GOT3 (cell line): ENCODE measurements around the gene RPH3AL.
"Not testable (repeated sequence)": the region's sequence is repeated elsewhere in the genome, so short reads cannot be mapped to it uniquely, and the experiment has no call there.

Experiments
- DNase-seq: peaks from one replicate; lab custom pipeline; 2025; ENCODE audit warnings: mixed read lengths; lab: John Stamatoyannopoulos, UW

The RPH3AL gene

DNA sequence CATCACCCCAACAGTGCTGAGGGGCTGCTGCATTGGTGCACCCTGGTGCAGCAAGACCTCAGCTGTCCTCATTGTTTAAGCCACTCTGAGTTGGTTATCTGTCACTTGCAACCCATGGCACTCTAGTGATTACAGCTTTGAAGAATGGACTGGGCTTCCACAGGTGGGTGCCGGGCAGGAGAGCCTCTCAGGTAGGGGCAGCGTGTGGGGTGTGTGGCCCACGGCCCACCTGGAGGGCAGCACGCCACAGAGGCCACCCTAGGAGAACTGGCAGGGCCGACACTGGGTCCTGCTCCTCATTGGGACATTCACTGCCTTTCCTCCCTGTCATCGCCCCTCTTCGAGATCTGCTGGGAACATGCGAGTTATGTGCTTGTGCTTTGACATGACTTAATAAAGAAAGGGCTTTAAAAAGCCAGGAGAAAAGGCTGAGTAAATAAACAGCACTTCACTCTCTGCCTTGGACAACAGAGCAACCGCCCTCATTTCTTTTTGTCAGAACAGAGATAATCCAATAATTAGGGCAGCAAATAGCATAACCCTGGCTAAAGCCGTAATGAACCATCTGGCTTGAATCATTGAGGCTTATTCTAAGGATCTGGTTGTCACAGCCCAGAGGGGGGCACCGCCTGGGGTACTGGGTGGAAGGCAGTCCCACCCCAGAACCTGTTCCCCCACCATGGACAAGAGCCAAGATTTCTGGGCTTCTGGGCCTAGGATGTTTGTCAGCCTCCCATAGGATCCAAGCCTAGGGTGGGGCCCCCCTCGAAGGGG lies 174.1 kb downstream of the RPH3AL start:
- DNase-seq = no peak

DNA sequence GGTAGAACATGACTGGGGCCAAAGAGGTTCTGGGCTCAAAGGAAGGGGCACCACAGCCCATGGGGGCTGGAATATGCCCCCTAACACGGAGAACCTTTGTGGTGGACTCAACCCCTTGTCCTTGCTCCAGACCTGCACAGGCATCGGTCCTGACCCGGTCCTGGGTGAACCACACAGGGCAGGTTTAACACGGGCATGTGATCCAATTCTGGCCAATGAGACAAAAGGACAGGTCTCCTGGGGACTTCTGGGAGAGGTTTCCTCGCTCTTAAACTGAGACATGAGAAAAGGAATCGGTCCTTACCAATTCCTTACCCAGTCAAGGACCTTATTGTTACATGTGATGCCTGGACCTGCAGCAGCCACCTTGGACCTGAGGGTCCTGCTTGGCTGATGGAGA lies 174.8 kb downstream of the RPH3AL start:
- no peak for DNase-seq

DNA sequence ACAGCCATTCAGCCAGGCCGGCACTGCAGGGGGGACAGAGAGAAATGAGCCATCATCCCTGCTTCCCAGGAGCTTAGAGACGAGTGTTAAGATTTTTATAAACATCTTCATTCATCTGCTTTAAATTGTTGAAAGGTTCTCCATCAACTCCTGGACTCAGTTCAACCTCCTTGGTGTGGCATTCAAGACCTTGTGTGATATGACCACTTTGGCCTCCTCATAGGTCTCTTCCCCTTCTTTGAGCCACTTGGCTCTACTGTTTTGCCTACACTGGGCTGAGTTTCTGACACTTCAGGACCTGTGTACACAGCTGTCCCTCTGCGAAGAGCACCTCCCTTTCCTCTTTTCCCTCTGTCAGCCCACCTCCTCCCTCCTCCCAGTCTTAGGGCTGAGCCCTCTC lies 175.5 kb downstream of the RPH3AL start:
- DNase-seq = no peak

DNA sequence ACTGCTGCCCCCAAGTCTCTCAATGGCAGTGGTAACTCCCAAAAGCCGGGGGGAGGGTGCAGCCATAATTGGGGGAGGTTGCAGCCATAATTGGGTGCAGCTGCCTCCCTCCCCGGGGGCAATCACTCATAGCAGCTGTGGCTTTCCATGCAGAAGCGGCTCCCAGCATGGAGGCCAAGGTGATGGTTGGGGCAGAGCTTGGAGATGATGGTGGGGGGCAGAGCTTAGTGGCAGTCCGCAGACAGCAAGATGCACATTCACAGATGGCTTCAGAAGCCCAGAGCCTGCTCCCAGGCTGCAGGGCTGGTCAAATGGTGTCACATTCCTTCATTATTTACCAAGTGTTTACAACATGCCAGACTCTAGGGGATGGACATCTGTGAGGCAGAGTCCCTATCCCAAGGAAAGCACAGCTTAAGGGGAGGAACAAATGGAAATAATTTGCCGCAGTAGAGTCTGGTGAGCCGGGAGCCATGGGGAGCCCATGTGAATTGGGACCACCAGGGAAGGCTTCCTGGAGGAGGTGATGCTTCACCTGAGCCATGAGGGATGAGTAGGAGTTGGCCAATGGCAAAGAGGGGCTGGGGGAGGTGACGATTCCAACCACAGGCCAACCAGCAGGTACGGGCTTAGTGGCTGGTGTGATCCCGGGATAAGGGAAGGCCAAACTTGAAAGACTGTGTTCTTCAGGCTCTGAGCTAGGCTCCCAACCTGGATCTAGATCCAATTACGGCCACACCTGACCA lies 179.3 kb downstream of the RPH3AL start:
- no peak for DNase-seq

DNA sequence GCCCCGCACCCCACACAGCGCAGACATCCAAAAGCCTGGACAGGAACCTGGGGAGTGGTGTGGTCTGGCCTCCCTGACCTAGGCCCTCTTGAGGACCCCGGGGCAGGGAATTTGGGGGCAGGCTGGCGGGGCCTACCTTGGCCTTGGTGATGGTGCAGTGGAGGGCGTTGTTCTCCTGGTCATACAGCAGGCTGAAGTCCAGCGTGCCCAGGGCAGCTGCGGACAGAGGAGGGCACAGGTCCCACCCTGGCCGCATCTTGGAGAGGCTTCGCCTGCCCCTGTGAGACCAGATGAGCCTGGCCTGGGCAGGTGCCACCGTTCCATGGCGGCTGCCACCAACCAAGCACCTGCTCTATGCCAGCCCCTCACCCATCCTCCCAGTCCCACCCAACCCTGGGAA lies 180.2 kb downstream of the RPH3AL start:
- DNase-seq = no peak

DNA sequence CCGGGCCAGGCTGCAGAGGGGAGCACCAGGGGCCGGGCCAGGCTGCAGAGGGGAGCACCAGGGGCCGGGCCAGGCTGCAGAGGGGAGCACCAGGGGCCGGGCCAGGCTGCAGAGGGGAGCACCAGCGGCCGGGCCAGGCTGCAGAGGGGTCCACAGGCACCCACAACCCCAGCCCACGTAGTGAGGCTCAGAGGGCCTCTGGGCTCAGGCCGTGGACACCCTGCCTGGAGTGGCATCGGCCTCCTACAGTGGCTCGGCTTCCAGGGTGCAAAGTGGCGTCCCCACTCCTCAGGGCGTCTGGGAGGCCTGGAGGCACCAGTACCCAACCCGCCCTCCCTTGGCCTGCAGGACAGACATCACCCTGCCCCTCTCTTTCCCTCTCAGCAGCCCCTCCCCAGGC lies 180.7 kb downstream of the RPH3AL start:
- DNase-seq = no peak

DNA sequence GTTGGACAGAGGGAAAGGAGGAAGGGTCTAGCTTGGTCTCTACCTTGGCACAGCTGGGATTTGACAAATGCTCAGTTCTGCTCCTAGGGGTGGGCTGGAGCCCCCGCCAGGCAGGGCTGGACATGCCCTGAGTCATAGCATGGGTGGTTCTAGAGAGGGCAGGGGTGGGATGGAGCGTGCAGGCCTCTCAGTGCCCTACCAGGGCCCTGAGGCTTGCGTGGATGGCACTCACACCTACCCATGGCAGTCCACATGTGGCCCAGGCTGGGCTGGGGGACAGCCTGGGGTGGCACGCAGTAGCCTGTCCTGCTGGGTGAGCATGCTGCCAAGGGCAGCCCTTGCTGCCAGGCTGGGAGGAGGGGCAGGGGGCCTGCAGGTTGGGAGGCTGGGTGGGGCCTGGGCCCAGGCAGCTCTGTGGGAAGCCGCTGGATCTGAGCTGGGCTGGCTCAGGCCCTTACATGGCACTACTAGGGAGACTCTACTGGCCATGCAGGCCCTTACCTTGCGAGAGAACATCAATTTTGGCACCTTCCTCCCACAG lies 182.4 kb downstream of the RPH3AL start:
- no peak for DNase-seq

DNA sequence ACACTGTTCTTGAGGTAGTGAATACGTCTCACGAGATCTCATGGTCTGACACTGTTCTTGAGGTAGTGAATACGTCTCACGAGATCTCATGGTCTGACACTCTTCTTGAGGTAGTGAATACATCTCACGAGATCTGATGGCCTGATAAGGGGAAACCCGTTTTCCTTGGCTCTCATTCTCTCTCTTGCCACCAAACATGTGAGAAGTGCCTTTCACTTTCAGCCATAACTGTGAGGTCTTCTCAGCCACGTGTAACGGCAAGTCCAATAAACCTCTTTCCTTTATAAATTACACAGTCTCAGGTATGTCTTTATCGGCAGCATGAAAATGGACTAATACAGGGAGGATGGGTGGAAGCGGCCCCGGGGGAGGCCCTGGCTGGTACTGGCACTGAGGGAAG lies 184.0 kb downstream of the RPH3AL start:
- not testable (repeated sequence) for DNase-seq

DNA sequence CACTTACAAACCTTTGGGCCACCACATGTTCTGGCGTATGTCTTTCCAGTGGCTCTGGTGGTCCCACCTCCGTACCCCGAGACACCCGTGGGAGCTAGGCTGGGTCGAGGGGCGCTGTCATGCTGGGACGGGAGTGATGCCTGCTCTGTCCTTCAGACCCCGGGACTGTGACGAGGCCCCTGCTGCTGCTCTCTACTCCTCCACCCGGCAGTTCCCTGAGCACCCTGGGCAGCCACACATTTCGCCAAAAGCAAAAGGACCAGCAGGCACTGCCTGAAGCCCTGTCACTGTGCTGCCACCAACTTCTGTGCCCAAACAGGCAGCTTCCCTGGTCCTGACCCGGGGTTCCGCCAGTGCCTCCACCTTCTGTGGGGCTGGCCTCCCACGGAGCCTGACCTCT lies 186.7 kb downstream of the RPH3AL start:
- DNase-seq = no peak

DNA sequence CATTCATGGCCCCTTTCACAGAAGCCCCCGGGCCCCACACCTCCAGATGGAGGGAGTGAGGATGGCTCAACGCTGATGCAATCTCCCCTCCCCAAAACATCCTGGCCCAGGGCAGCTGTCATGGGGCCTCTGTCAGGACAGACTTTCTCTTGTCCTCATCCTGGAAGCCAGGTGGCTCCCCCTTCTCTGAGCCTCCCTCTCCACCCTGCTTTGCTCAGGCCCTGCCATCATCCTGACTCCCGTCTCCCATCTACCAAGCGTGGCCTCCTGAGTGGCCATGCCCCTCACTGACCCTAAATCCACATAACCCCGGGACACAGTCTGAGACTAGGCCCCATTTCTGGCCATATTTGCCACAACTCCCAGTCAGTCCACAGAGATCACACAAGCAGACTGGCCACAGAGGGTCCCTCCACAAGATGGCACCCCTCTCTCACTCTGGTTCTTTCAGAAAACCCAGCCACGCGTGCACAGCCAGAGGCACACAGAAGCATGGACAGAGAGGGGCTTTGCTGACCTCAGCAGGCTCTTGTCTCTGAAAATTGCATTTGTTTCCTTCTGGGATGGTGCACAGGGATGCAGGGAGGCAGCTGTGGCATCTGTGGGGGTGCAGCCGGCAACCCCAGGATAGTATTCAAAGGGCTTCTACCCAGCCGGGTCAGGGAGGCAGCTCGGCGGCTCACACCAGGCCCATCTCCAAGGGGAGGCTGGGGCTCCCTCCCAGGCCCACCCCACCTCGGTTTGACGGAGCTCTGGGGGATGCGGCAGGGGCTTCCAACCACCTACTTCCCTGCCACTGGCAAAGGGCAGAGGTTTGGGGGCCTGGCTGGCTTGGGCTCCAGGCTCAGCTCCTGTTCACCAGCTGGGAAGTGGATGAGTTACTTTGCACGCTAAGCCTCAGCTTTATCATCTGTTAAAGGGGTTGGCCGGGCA lies 188.0 kb downstream of the RPH3AL start:
- DNase-seq = no peak

DNA sequence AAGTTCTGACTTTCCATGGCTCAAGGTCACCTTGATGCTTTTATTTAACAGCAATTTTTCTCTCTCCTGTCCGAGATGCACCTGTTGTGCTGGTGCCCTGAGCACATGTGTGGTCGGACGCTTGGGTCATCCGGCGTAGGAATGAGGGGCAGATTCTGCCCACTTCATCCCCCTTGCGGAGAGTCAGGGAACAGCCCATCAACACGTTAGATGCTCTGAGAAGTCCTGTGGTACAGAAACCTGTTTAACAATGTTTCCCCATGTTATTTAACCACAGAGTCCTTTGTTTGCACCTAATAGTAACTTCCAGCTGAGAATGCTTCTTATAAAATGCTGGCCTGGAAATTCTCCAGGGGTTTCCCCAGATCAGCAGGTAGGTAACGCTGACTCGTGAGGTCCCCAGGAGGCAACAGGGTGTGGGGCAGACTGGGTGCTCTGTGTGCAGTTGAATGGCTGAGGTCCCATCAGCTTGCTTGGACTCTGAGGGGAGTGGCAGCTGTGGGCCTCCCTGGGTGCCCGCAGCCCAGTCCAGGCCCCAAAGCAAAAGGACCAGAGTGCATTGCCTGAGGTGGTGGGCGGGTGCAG lies 189.0 kb downstream of the RPH3AL start:
- DNase-seq = no peak

DNA sequence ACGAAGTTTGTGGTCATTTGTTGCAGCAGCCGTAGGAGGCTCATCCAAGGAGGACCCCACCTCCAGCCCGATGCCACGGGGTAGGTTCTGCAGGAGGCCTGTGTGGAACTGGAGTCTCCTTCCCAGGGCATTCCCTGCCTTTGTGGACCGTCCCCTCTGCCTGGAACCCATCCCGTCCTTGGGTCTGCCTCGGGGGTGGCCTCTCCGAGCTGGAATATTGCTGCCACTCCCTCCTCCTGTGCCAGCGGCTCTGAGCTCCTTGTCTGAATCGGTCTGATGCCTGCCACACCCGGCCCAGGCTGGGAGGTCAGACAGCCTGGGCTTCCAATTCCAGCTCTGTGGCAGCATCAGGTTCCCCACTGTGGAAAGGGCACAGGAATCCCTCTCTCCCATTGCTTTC lies 189.9 kb downstream of the RPH3AL start:
- no peak for DNase-seq
